ENCODE results near the gene PRDM16. TPM values are rescaled to one million over a fixed set of nuclear protein-coding genes. Genes with fewer than 3 reads are reported as not detected.

Gene PRDM16
- total and polyA plus RNA-seq, 4 donors = 0.05 to 0.67 (median 0.19) TPM

GRCh38 chr1:3296326-3296725, 227.3 kb downstream of the PRDM16 start:
- H3K27ac ChIP-seq (ENCODE audit: low read depth in 1 of 2, low read length in 2 of 2) = no peak overlapping the region
- peaks cover 0 to 2% (median 0%) of the 10 kb centered on the region in 4 donors for H3K27me3 ChIP-seq (ENCODE audit: control insufficient read depth in 4 of 4, insufficient read depth in 4 of 4, low read length in 3 of 4)
- no peak for DNase-seq (ENCODE audit: low spot score)
- H3K4me3 ChIP-seq (ENCODE audit: low read depth in 1 of 3, low read length in 3 of 3) = no peak overlapping the region
- H3K4me1 ChIP-seq (ENCODE audit: control insufficient read depth in 4 of 4, insufficient read depth in 4 of 4, low read length in 3 of 4) = peaks cover 0 to 2% (median 0%) of the 10 kb centered on the region in 4 donors
- H3K9me3 ChIP-seq (ENCODE audit: control insufficient read depth in 4 of 4, low read length in 3 of 4) = no peaks in the 10 kb centered on the region
- no peak overlapping the region for H3K9ac ChIP-seq (ENCODE audit: low read depth in 1 of 2, low read length in 2 of 2)
- TF ChIP-seq HNF4A (conservative IDR thresholded peaks at IDR 0.05) = no peak
- no peak for TF ChIP-seq RXRA (IDR thresholded peaks at IDR 0.05)
- no peak for TF ChIP-seq ZBTB33 (IDR thresholded peaks at IDR 0.05)
- TF ChIP-seq HNF4G (IDR thresholded peaks at IDR 0.05) = no peak
- TF ChIP-seq, protein P1, sequence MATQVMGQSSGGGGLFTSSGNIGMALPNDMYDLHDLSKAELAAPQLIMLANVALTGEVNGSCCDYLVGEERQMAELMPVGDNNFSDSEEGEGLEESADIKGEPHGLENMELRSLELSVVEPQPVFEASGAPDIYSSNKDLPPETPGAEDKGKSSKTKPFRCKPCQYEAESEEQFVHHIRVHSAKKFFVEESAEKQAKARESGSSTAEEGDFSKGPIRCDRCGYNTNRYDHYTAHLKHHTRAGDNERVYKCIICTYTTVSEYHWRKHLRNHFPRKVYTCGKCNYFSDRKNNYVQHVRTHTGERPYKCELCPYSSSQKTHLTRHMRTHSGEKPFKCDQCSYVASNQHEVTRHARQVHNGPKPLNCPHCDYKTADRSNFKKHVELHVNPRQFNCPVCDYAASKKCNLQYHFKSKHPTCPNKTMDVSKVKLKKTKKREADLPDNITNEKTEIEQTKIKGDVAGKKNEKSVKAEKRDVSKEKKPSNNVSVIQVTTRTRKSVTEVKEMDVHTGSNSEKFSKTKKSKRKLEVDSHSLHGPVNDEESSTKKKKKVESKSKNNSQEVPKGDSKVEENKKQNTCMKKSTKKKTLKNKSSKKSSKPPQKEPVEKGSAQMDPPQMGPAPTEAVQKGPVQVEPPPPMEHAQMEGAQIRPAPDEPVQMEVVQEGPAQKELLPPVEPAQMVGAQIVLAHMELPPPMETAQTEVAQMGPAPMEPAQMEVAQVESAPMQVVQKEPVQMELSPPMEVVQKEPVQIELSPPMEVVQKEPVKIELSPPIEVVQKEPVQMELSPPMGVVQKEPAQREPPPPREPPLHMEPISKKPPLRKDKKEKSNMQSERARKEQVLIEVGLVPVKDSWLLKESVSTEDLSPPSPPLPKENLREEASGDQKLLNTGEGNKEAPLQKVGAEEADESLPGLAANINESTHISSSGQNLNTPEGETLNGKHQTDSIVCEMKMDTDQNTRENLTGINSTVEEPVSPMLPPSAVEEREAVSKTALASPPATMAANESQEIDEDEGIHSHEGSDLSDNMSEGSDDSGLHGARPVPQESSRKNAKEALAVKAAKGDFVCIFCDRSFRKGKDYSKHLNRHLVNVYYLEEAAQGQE (IDR thresholded peaks at IDR 0.05) = no peak
- TF ChIP-seq EGR1 (IDR thresholded peaks at IDR 0.05; ENCODE audit: low read depth in 2 of 2) = no peak
- TF ChIP-seq, protein P2, sequence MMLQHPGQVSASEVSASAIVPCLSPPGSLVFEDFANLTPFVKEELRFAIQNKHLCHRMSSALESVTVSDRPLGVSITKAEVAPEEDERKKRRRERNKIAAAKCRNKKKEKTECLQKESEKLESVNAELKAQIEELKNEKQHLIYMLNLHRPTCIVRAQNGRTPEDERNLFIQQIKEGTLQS (IDR thresholded peaks at IDR 0.05) = no peak
- TF ChIP-seq, protein P3, sequence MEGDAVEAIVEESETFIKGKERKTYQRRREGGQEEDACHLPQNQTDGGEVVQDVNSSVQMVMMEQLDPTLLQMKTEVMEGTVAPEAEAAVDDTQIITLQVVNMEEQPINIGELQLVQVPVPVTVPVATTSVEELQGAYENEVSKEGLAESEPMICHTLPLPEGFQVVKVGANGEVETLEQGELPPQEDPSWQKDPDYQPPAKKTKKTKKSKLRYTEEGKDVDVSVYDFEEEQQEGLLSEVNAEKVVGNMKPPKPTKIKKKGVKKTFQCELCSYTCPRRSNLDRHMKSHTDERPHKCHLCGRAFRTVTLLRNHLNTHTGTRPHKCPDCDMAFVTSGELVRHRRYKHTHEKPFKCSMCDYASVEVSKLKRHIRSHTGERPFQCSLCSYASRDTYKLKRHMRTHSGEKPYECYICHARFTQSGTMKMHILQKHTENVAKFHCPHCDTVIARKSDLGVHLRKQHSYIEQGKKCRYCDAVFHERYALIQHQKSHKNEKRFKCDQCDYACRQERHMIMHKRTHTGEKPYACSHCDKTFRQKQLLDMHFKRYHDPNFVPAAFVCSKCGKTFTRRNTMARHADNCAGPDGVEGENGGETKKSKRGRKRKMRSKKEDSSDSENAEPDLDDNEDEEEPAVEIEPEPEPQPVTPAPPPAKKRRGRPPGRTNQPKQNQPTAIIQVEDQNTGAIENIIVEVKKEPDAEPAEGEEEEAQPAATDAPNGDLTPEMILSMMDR (IDR thresholded peaks at IDR 0.05; ENCODE audit: low read depth, low read length, missing input control) = no peak
- TF ChIP-seq GABPA (IDR thresholded peaks at IDR 0.05 in 1 of 2, conservative IDR thresholded peaks at IDR 0.05 in 1 of 2) = no peak
- TF ChIP-seq, protein P4, sequence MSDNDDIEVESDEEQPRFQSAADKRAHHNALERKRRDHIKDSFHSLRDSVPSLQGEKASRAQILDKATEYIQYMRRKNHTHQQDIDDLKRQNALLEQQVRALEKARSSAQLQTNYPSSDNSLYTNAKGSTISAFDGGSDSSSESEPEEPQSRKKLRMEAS (IDR thresholded peaks at IDR 0.05) = no peak
- TF ChIP-seq RAD21 (IDR thresholded peaks at IDR 0.05) = no peak
- no peak for TF ChIP-seq JUND (IDR thresholded peaks at IDR 0.05)
- TF ChIP-seq SP1 (IDR thresholded peaks at IDR 0.05) = no peak
- no peak for TF ChIP-seq FOXA1 (IDR thresholded peaks at IDR 0.05)
- no peak for TF ChIP-seq TAF1 (conservative IDR thresholded peaks at IDR 0.05)
- TF ChIP-seq YY1 (IDR thresholded peaks at IDR 0.05) = no peak
- no peaks in the 10 kb centered on the region for H3K36me3 ChIP-seq (ENCODE audit: control insufficient read depth in 4 of 4, insufficient read depth in 3 of 4, low read depth in 1 of 4, low read length in 3 of 4)
- 74% methylated on average over 11 of the region's 11 CpGs for WGBS

- H3K9me3 ChIP-seq (ENCODE audit: control insufficient read depth in 4 of 4, low read length in 3 of 4) = no peaks in the 10 kb centered on the region
- H3K27ac ChIP-seq (ENCODE audit: low read depth in 1 of 2, low read length in 2 of 2) = no peak overlapping the region
- no peak overlapping the region for H3K4me3 ChIP-seq (ENCODE audit: low read depth in 1 of 3, low read length in 3 of 3)
- DNase-seq (ENCODE audit: low spot score) = no peak
- H3K27me3 ChIP-seq (ENCODE audit: control insufficient read depth in 4 of 4, insufficient read depth in 4 of 4, low read length in 3 of 4) = peaks cover 0 to 2% (median 0%) of the 10 kb centered on the region in 4 donors
- 93% methylated on average over 16 of the region's 16 CpGs for WGBS
- TF ChIP-seq YY1 (IDR thresholded peaks at IDR 0.05) (no peak), GABPA (IDR thresholded peaks at IDR 0.05 in 1 of 2, conservative IDR thresholded peaks at IDR 0.05 in 1 of 2) (no peak), ZBTB33 (IDR thresholded peaks at IDR 0.05) (no peak), RAD21 (IDR thresholded peaks at IDR 0.05) (no peak), FOXA2 (IDR thresholded peaks at IDR 0.05) (no peak)
- H3K9ac ChIP-seq (ENCODE audit: low read depth in 1 of 2, low read length in 2 of 2) = no peak overlapping the region
- peaks cover 0 to 2% (median 0%) of the 10 kb centered on the region in 4 donors for H3K4me1 ChIP-seq (ENCODE audit: control insufficient read depth in 4 of 4, insufficient read depth in 4 of 4, low read length in 3 of 4)
- H3K36me3 ChIP-seq (ENCODE audit: control insufficient read depth in 4 of 4, insufficient read depth in 3 of 4, low read depth in 1 of 4, low read length in 3 of 4) = no peaks in the 10 kb centered on the region
Observed at GRCh38 chr1:3296826-3297225, 227.8 kb downstream of the PRDM16 start.
